Transverse colon (tissue), 4 donors: ENCODE data around the gene ARPP21.

ENCODE experiments used
- CTCF ChIP-seq, 5 experiments: fragments of 200-600 bp in 3 of 5; fragments of 450-650 bp in 2 of 5; sonication (generic) in 3 of 5; IDR thresholded peaks; 1 replicate in 2 of 5; 2 replicates in 3 of 5; pipeline ENCODE4 v1.5.1; 2016 to 2017; ENCODE audit warnings: antibody characterized with exemption in 5 of 5, inconsistent platforms in 3 of 5, mild to moderate bottlenecking in 2 of 5, moderate library complexity in 1 of 5
- POLR2A ChIP-seq: fragments of 450-650 bp; IDR thresholded peaks from one replicate; pipeline ENCODE4 v1.6.1; 2016; ENCODE audit warnings: antibody characterized with exemption, mild to moderate bottlenecking, moderate library complexity
- POLR2AphosphoS5 ChIP-seq, 3 donors: sonication (generic); formaldehyde crosslinking; IDR thresholded peaks; one replicate each; pipeline ENCODE4 v1.6.1; 2016; ENCODE audit warnings: antibody characterized with exemption in 3 of 3

DNA sequence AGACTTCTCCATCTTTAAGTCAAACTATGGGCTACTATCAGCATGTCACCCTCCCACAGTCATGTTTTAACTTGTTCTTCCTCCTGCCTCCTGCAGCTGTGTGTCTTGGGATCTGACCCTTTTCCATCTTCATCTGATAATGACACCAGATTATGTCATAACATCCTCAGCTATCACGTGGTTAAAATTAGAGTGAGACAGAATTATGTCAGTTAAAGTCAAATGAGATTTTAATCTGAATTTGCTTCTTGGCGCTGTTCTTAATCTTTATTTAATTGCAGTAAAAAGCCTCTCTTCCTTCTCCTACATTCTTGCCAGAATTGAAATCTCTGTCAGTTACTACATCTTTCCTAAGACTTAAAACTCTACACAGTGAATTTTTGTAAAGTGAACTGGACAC, 107.2 kb downstream of the ARPP21 start:
- TF ChIP-seq CTCF (IDR thresholded peaks at IDR 0.05) = no peak
- no peak for TF ChIP-seq POLR2A
- TF ChIP-seq POLR2AphosphoS5 (IDR thresholded peaks at IDR 0.05) = no peak
